ENCODE data around the gene PDE11A.

The PDE11A gene

DNA sequence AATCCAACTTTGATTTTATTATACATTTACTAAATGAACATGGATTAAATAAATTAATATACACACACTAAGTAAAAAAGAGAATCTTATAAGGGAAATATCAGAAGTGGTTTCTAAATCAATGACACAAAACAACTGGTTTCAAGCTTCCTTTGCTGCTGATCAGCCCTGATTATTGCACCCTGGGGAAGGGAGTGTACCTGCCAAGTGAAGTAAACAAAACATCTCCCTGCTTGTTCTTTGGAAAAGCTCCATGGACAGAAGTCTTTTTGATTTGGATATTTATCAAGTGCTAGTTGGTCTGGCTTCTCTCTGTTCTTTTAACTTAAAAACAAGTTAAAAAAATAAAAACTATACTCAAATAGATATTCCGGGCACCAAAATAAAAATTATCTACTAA lies 190.1 kb downstream of the PDE11A start:
- H3K9me3 ChIP-seq (ENCODE audit: insufficient read depth, low read length, severe bottlenecking), result no peaks in the 10 kb centered on the region
- DNase-seq (no peak), ATAC-seq (ENCODE audit: insufficient read depth, low read depth) (no peak)
- no peaks in the 10 kb centered on the region for H4K20me1 ChIP-seq (ENCODE audit: insufficient read depth, low read length)
- no peaks in the 10 kb centered on the region for H3K36me3 ChIP-seq (ENCODE audit: insufficient read depth, low read length)
- H2AFZ ChIP-seq (ENCODE audit: low read depth, low read length), result no peak overlapping the region
- no peaks in the 10 kb centered on the region for H3K79me2 ChIP-seq (ENCODE audit: insufficient read depth, low read length)
- no peak overlapping the region for H3K4me3 ChIP-seq (ENCODE audit: low read depth in 1 of 2, low read length in 2 of 2)
- TF ChIP-seq, protein P1, sequence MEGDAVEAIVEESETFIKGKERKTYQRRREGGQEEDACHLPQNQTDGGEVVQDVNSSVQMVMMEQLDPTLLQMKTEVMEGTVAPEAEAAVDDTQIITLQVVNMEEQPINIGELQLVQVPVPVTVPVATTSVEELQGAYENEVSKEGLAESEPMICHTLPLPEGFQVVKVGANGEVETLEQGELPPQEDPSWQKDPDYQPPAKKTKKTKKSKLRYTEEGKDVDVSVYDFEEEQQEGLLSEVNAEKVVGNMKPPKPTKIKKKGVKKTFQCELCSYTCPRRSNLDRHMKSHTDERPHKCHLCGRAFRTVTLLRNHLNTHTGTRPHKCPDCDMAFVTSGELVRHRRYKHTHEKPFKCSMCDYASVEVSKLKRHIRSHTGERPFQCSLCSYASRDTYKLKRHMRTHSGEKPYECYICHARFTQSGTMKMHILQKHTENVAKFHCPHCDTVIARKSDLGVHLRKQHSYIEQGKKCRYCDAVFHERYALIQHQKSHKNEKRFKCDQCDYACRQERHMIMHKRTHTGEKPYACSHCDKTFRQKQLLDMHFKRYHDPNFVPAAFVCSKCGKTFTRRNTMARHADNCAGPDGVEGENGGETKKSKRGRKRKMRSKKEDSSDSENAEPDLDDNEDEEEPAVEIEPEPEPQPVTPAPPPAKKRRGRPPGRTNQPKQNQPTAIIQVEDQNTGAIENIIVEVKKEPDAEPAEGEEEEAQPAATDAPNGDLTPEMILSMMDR (IDR thresholded peaks at IDR 0.05; ENCODE audit: borderline replicate concordance, extremely low read depth, low read length, poor library complexity, severe bottlenecking), result no peak
- TF ChIP-seq EZH2 (IDR thresholded peaks at IDR 0.05; ENCODE audit: borderline replicate concordance, low read depth, low read length, severe bottlenecking), result no peak
- no peak overlapping the region for H3K4me2 ChIP-seq (ENCODE audit: insufficient read depth, low read length)
- H3K4me1 ChIP-seq (ENCODE audit: insufficient read depth, low read length), result no peaks in the 10 kb centered on the region
- peaks cover 14% of the 10 kb centered on the region for H3K27me3 ChIP-seq (ENCODE audit: insufficient read depth, low read length, poor library complexity)
- H3K27ac ChIP-seq (ENCODE audit: low read length), result no peak overlapping the region
- no peak overlapping the region for H3K9ac ChIP-seq (ENCODE audit: low read depth, low read length)

DNA sequence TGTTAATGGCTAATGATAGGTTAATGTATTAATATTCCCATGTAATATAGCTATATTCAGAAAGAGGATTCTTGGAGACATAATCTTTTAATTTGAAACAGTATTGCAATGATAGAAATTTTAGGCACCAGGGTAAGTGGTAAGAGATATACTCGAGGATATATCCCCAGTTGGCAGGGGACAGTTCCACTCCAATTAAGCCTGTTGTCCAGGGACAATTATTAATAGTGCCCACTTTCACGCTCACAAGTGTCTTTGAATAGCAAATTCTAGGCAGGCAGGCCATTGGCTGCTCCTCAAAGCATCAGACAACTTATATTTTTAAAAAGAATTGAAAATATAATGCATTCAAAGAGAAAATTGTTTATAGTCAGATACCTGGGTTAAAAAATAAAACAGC lies 190.7 kb downstream of the PDE11A start:
- H3K4me1 ChIP-seq (ENCODE audit: insufficient read depth, low read length), result no peaks in the 10 kb centered on the region
- H3K9ac ChIP-seq (ENCODE audit: low read depth, low read length), result no peak overlapping the region
- no peak overlapping the region for H2AFZ ChIP-seq (ENCODE audit: low read depth, low read length)
- H3K27ac ChIP-seq (ENCODE audit: low read length), result no peak overlapping the region
- no peaks in the 10 kb centered on the region for H3K36me3 ChIP-seq (ENCODE audit: insufficient read depth, low read length)
- peaks cover 14% of the 10 kb centered on the region for H3K27me3 ChIP-seq (ENCODE audit: insufficient read depth, low read length, poor library complexity)
- no peak overlapping the region for H3K4me3 ChIP-seq (ENCODE audit: low read depth in 1 of 2, low read length in 2 of 2)
- ATAC-seq (ENCODE audit: insufficient read depth, low read depth) (no peak), DNase-seq (no peak)
- no peaks in the 10 kb centered on the region for H4K20me1 ChIP-seq (ENCODE audit: insufficient read depth, low read length)
- H3K79me2 ChIP-seq (ENCODE audit: insufficient read depth, low read length), result no peaks in the 10 kb centered on the region
- no peak overlapping the region for H3K4me2 ChIP-seq (ENCODE audit: insufficient read depth, low read length)
- TF ChIP-seq, protein P1 (IDR thresholded peaks at IDR 0.05; ENCODE audit: borderline replicate concordance, extremely low read depth, low read length, poor library complexity, severe bottlenecking), result no peak
- TF ChIP-seq EZH2 (IDR thresholded peaks at IDR 0.05; ENCODE audit: borderline replicate concordance, low read depth, low read length, severe bottlenecking), result no peak
- no peaks in the 10 kb centered on the region for H3K9me3 ChIP-seq (ENCODE audit: insufficient read depth, low read length, severe bottlenecking)

DNA sequence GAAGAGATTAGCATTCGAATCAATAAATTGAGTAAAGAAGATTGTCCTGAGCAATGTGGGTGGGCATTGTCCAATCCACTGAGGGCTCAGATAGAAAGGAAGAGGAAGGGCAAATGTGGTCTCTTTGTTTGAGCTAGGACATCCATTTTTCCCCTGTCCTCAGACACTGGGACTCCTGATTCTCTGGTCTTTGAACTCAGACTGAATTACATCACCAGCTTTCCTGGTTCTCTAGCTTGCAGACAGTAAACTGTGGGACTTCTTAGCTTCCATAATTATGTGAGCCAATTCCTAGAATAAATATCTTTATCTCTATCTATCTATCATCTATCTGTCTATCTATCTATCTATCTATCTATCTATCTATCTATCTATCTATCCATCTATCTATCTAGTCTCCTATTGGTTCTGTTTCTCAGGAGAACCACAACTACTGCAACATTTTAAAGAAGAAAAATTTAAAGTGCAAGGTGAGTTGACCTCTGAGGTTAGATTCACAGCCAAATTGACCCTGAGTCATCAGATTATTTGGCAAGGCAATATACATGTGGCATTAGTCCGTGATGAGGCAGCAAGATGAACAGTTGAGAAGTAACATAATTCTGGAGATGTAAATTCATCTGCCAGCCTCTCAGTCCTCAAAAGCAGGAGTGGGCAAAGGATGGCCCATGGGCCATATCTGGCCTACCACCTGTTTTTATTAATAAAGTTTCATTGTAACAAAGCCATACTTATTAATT lies 191.4 kb downstream of the PDE11A start:
- H4K20me1 ChIP-seq (ENCODE audit: insufficient read depth, low read length), result no peaks in the 10 kb centered on the region
- TF ChIP-seq, protein P1 (IDR thresholded peaks at IDR 0.05; ENCODE audit: borderline replicate concordance, extremely low read depth, low read length, poor library complexity, severe bottlenecking), result no peak
- no peak for TF ChIP-seq EZH2 (IDR thresholded peaks at IDR 0.05; ENCODE audit: borderline replicate concordance, low read depth, low read length, severe bottlenecking)
- H3K4me2 ChIP-seq (ENCODE audit: insufficient read depth, low read length), result no peak overlapping the region
- H3K4me1 ChIP-seq (ENCODE audit: insufficient read depth, low read length), result no peaks in the 10 kb centered on the region
- H3K27ac ChIP-seq (ENCODE audit: low read length), result no peak overlapping the region
- no peaks in the 10 kb centered on the region for H3K79me2 ChIP-seq (ENCODE audit: insufficient read depth, low read length)
- peaks cover 14% of the 10 kb centered on the region for H3K27me3 ChIP-seq (ENCODE audit: insufficient read depth, low read length, poor library complexity)
- no peak overlapping the region for H3K9ac ChIP-seq (ENCODE audit: low read depth, low read length)
- H2AFZ ChIP-seq (ENCODE audit: low read depth, low read length), result no peak overlapping the region
- DNase-seq (no peak), ATAC-seq (ENCODE audit: insufficient read depth, low read depth) (no peak)
- no peaks in the 10 kb centered on the region for H3K9me3 ChIP-seq (ENCODE audit: insufficient read depth, low read length, severe bottlenecking)
- H3K36me3 ChIP-seq (ENCODE audit: insufficient read depth, low read length), result no peaks in the 10 kb centered on the region
- H3K4me3 ChIP-seq (ENCODE audit: low read depth in 1 of 2, low read length in 2 of 2), result no peak overlapping the region

Data from DND-41 (cell line).